Raji (cell line): Measurements from ENCODE around the gene GDPD3.

Experiments
- POLR2A ChIP-seq: IDR thresholded peaks from 2 replicates; pipeline ENCODE4 v1.6.1; 2011; ENCODE audit warnings: low read depth, low read length, control low read depth; ENCODE audit not compliant: insufficient read depth

GDPD3 gene

GRCh38 chr16:30091474-30092372, 21.6 kb downstream of the GDPD3 start, which contains the start of gene TBX6:
Gene TBX6 (minus strand): TSS chr16:30091924. CDS start chr16:30091193, 731 bp downstream.
- TF ChIP-seq POLR2A: peak; percentile 74

- TF ChIP-seq POLR2A: no peak
Observed at GRCh38 chr16:30090610-30091331, 22.6 kb downstream of the GDPD3 start.

GRCh38 chr16:30088832-30089624, 24.3 kb downstream of the GDPD3 start:
- no peak for TF ChIP-seq POLR2A

- no peak for TF ChIP-seq POLR2A
Observed at GRCh38 chr16:30088237-30088831, 25.0 kb downstream of the GDPD3 start.

- no peak for TF ChIP-seq POLR2A
Observed at GRCh38 chr16:30087181-30087898, 26.0 kb downstream of the GDPD3 start.

- TF ChIP-seq POLR2A: no peak
Observed at GRCh38 chr16:30086291-30087140, 26.8 kb downstream of the GDPD3 start.

GRCh38 chr16:30085820-30086219, 27.5 kb downstream of the GDPD3 start:
- no peak for TF ChIP-seq POLR2A

GRCh38 chr16:30085247-30085646, 28.1 kb downstream of the GDPD3 start:
- TF ChIP-seq POLR2A: no peak

- no peak for TF ChIP-seq POLR2A
Observed at GRCh38 chr16:30084816-30085159, 28.5 kb downstream of the GDPD3 start.

GRCh38 chr16:30084096-30084815, 29.1 kb downstream of the GDPD3 start:
- no peak for TF ChIP-seq POLR2A

- no peak for TF ChIP-seq POLR2A
Observed at GRCh38 chr16:30083216-30084055, 29.9 kb downstream of the GDPD3 start.

GRCh38 chr16:30082545-30083090, 30.7 kb downstream of the GDPD3 start:
- no peak for TF ChIP-seq POLR2A
